ENCODE data around the gene ITPR2.

The ITPR2 gene

GRCh38 chr12:26345471-26346003 lies 487.5 kb downstream of the ITPR2 start:
- no peak overlapping the region for H3K4me2 ChIP-seq (ENCODE audit: low read depth, low read length, poor library complexity, severe bottlenecking)
- H3K79me2 ChIP-seq (ENCODE audit: insufficient read depth, low read length): no peaks in the 10 kb centered on the region
- peaks cover 23% of the 10 kb centered on the region for H3K4me1 ChIP-seq (ENCODE audit: insufficient read depth, low read length, poor library complexity, severe bottlenecking)
- H2AFZ ChIP-seq (ENCODE audit: low read length): no peak overlapping the region
- no peak overlapping the region for H3K9ac ChIP-seq (ENCODE audit: low read depth, low read length, poor library complexity, severe bottlenecking)
- no peak overlapping the region for H3K4me3 ChIP-seq (ENCODE audit: low read length, poor library complexity, severe bottlenecking)
- H3K9me2 ChIP-seq (replicated peaks; ENCODE audit: low read depth, low read length): no peaks in the 10 kb centered on the region
- H3K36me3 ChIP-seq (ENCODE audit: insufficient read depth, low read length): no peaks in the 10 kb centered on the region
- TF ChIP-seq EZH2phosphoT487 (IDR thresholded peaks at IDR 0.05; ENCODE audit: borderline replicate concordance) (no peak), CTCF (conservative IDR thresholded peaks at IDR 0.05; ENCODE audit: low read length) (no peak)
- no peaks in the 10 kb centered on the region for H4K20me1 ChIP-seq (ENCODE audit: insufficient read depth, low read length, poor library complexity, severe bottlenecking)
- H3K27me3 ChIP-seq (ENCODE audit: insufficient read depth, low read length, poor library complexity, severe bottlenecking): no peaks in the 10 kb centered on the region
- no peaks in the 10 kb centered on the region for H3K9me3 ChIP-seq (ENCODE audit: insufficient read depth, low read depth, low read length)
- no peaks in the 10 kb centered on the region for H3F3A ChIP-seq (ENCODE audit: low read depth)

GRCh38 chr12:26341491-26341890 lies 491.5 kb downstream of the ITPR2 start:
- Histone ChIP-seq H3K4me3 (ENCODE audit: low read length, poor library complexity, severe bottlenecking) (no peak overlapping the region), H3K9me3 (ENCODE audit: insufficient read depth, low read depth, low read length) (no peaks in the 10 kb centered on the region), H3K4me1 (ENCODE audit: insufficient read depth, low read length, poor library complexity, severe bottlenecking) (peaks cover 27% of the 10 kb centered on the region), H4K20me1 (ENCODE audit: insufficient read depth, low read length, poor library complexity, severe bottlenecking) (no peaks in the 10 kb centered on the region), H3K79me2 (ENCODE audit: insufficient read depth, low read length) (no peaks in the 10 kb centered on the region), H2AFZ (ENCODE audit: low read length) (no peak overlapping the region), H3F3A (ENCODE audit: low read depth) (no peaks in the 10 kb centered on the region), H3K27me3 (ENCODE audit: insufficient read depth, low read length, poor library complexity, severe bottlenecking) (no peaks in the 10 kb centered on the region), H3K36me3 (ENCODE audit: insufficient read depth, low read length) (no peaks in the 10 kb centered on the region), H3K4me2 (ENCODE audit: low read depth, low read length, poor library complexity, severe bottlenecking) (no peak overlapping the region), H3K9ac (ENCODE audit: low read depth, low read length, poor library complexity, severe bottlenecking) (no peak overlapping the region), H3K9me2 (replicated peaks; ENCODE audit: low read depth, low read length) (no peaks in the 10 kb centered on the region)
- no peak for TF ChIP-seq CTCF (conservative IDR thresholded peaks at IDR 0.05; ENCODE audit: low read length)
- TF ChIP-seq EZH2phosphoT487 (IDR thresholded peaks at IDR 0.05; ENCODE audit: borderline replicate concordance): no peak

- H4K20me1 ChIP-seq (ENCODE audit: insufficient read depth, low read length, poor library complexity, severe bottlenecking): no peaks in the 10 kb centered on the region
- H3K4me1 ChIP-seq (ENCODE audit: insufficient read depth, low read length, poor library complexity, severe bottlenecking): peaks cover 25% of the 10 kb centered on the region
- H3K9me3 ChIP-seq (ENCODE audit: insufficient read depth, low read depth, low read length): no peaks in the 10 kb centered on the region
- H3K9me2 ChIP-seq (replicated peaks; ENCODE audit: low read depth, low read length): no peaks in the 10 kb centered on the region
- H3F3A ChIP-seq (ENCODE audit: low read depth): no peaks in the 10 kb centered on the region
- peak overlapping the region; percentile 21 for H3K4me2 ChIP-seq (ENCODE audit: low read depth, low read length, poor library complexity, severe bottlenecking)
- no peak overlapping the region for H2AFZ ChIP-seq (ENCODE audit: low read length)
- no peak overlapping the region for H3K9ac ChIP-seq (ENCODE audit: low read depth, low read length, poor library complexity, severe bottlenecking)
- H3K36me3 ChIP-seq (ENCODE audit: insufficient read depth, low read length): no peaks in the 10 kb centered on the region
- H3K27me3 ChIP-seq (ENCODE audit: insufficient read depth, low read length, poor library complexity, severe bottlenecking): no peaks in the 10 kb centered on the region
- no peaks in the 10 kb centered on the region for H3K79me2 ChIP-seq (ENCODE audit: insufficient read depth, low read length)
- H3K4me3 ChIP-seq (ENCODE audit: low read length, poor library complexity, severe bottlenecking): no peak overlapping the region
- TF ChIP-seq CTCF (conservative IDR thresholded peaks at IDR 0.05; ENCODE audit: low read length) (no peak), EZH2phosphoT487 (IDR thresholded peaks at IDR 0.05; ENCODE audit: borderline replicate concordance) (no peak)
Measured at GRCh38 chr12:26340649-26341048, 492.3 kb downstream of the ITPR2 start.

Measured in Loucy (cell line).